ENCODE measurements around the gene CEACAM18. TPM values are rescaled to one million over a fixed set of nuclear protein-coding genes. Genes with fewer than 3 reads are reported as not detected.
"Not testable (repeated sequence)": the region's sequence is repeated elsewhere in the genome, so short reads cannot be mapped to it uniquely, and the experiment has no call there.

The CEACAM18 gene
- total RNA-seq, 2 donors from 2014 or later = not detected

GRCh38 chr19:51490676-51491075 lies 12.3 kb downstream of the CEACAM18 start:
- peak; percentile 28 for DNase-seq (ENCODE audit: low spot score)
- no peaks in the 10 kb centered on the region for H3K36me3 Mint-ChIP-seq
- no peak overlapping the region for H3K4me3 Mint-ChIP-seq
- no peaks in the 10 kb centered on the region for H3K4me1 Mint-ChIP-seq (ENCODE audit: low read depth in 2 of 2)
- no peak for ATAC-seq
- no peak overlapping the region for H3K27ac Mint-ChIP-seq
- peaks cover 23 to 28% of the 10 kb centered on the region in 2 donors for H3K27me3 Mint-ChIP-seq
- H3K9me3 Mint-ChIP-seq = peaks cover 10% of the 10 kb centered on the region

- Mint-ChIP-seq H3K27ac (no peak overlapping the region), H3K9me3 (peaks cover 6% of the 10 kb centered on the region), H3K36me3 (no peaks in the 10 kb centered on the region), H3K4me1 (ENCODE audit: low read depth in 2 of 2) (no peaks in the 10 kb centered on the region), H3K4me3 (no peak overlapping the region), H3K27me3 (peaks cover 22 to 24% of the 10 kb centered on the region in 2 donors)
- DNase-seq (ENCODE audit: low spot score) (peak; percentile 44), ATAC-seq (no peak)
These were observed 13.2 kb downstream of the CEACAM18 start for GRCh38 chr19:51491586-51491985.

- no peak for ATAC-seq
- H3K36me3 Mint-ChIP-seq = no peaks in the 10 kb centered on the region
- no peaks in the 10 kb centered on the region for H3K4me1 Mint-ChIP-seq (ENCODE audit: low read depth in 2 of 2)
- no peak overlapping the region for H3K4me3 Mint-ChIP-seq
- H3K27me3 Mint-ChIP-seq = peaks cover 22 to 23% of the 10 kb centered on the region in 2 donors
- DNase-seq (ENCODE audit: low spot score) = no peak
- no peak overlapping the region for H3K27ac Mint-ChIP-seq
- H3K9me3 Mint-ChIP-seq = peaks cover 6% of the 10 kb centered on the region
These were observed 15.4 kb downstream of the CEACAM18 start for GRCh38 chr19:51493776-51494175.

- Mint-ChIP-seq H3K27ac (no peak overlapping the region), H3K4me3 (no peak overlapping the region), H3K4me1 (ENCODE audit: low read depth in 2 of 2) (peaks cover 7 to 10% of the 10 kb centered on the region in 2 donors), H3K9me3 (peaks cover 6% of the 10 kb centered on the region), H3K36me3 (no peaks in the 10 kb centered on the region), H3K27me3 (peaks cover 16 to 23% of the 10 kb centered on the region in 2 donors)
- ATAC-seq = no peak
- no peak for DNase-seq (ENCODE audit: low spot score)
These were observed 19.3 kb downstream of the CEACAM18 start for GRCh38 chr19:51497666-51498065.

GRCh38 chr19:51500931-51501330 lies 22.6 kb downstream of the CEACAM18 start:
- ATAC-seq (peak in 1 of 2 donors; percentile 52), DNase-seq (ENCODE audit: low spot score) (peak; percentile 18)
- not testable (repeated sequence) for H3K36me3 Mint-ChIP-seq; H3K4me3 Mint-ChIP-seq; H3K4me1 Mint-ChIP-seq (ENCODE audit: low read depth in 2 of 2); H3K27me3 Mint-ChIP-seq; H3K9me3 Mint-ChIP-seq
- peak overlapping the region; percentile 36 to 57 for H3K27ac Mint-ChIP-seq

GRCh38 chr19:51501594-51502263 lies 23.4 kb downstream of the CEACAM18 start, which contains the start of gene SIGLEC12:
SIGLEC12 (minus strand) TSS chr19:51501800; CDS start chr19:51501733, 67 bp downstream.
- peak; percentile 63 for DNase-seq (ENCODE audit: low spot score)
- H3K4me3 Mint-ChIP-seq = peak within 1 kb of the TSS; percentile 66
- H3K4me1 Mint-ChIP-seq (ENCODE audit: low read depth in 2 of 2) = peaks cover 7 to 10% of the 10 kb centered on the region in 2 donors
- ATAC-seq = peak; percentile 51 to 56
- H3K27ac Mint-ChIP-seq = peak within 1 kb of the TSS; percentile 36 to 57
- H3K27me3 Mint-ChIP-seq = peaks cover 0 to 5% of the 10 kb centered on the region in 2 donors
- H3K9me3 Mint-ChIP-seq = peaks cover 5% of the 10 kb centered on the region
- no peaks in the 10 kb centered on the region for H3K36me3 Mint-ChIP-seq

- H3K27ac Mint-ChIP-seq = no peak overlapping the region
- no peak for DNase-seq (ENCODE audit: low spot score)
- peaks cover 0 to 2% of the 10 kb centered on the region in 2 donors for H3K27me3 Mint-ChIP-seq
- H3K4me3 Mint-ChIP-seq = no peak overlapping the region
- no peaks in the 10 kb centered on the region for H3K36me3 Mint-ChIP-seq
- H3K9me3 Mint-ChIP-seq = peaks cover 5% of the 10 kb centered on the region
- H3K4me1 Mint-ChIP-seq (ENCODE audit: low read depth in 2 of 2) = peaks cover 7 to 10% of the 10 kb centered on the region in 2 donors
- no peak for ATAC-seq
These were observed 25.0 kb downstream of the CEACAM18 start for GRCh38 chr19:51503286-51503817.

- Mint-ChIP-seq H3K27ac (no peak overlapping the region), H3K36me3 (no peaks in the 10 kb centered on the region), H3K9me3 (peaks cover 5% of the 10 kb centered on the region), H3K4me3 (no peak overlapping the region), H3K4me1 (ENCODE audit: low read depth in 2 of 2) (peaks cover 7 to 10% of the 10 kb centered on the region in 2 donors), H3K27me3 (no peaks in the 10 kb centered on the region)
- ATAC-seq (no peak), DNase-seq (ENCODE audit: low spot score) (peak; percentile 23)
These were observed 25.6 kb downstream of the CEACAM18 start for GRCh38 chr19:51503896-51504295.

- H3K9me3 Mint-ChIP-seq = peaks cover 5% of the 10 kb centered on the region
- no peak overlapping the region for H3K27ac Mint-ChIP-seq
- ATAC-seq (no peak), DNase-seq (ENCODE audit: low spot score) (peak; percentile 12)
- no peaks in the 10 kb centered on the region for H3K36me3 Mint-ChIP-seq
- H3K4me3 Mint-ChIP-seq = no peak overlapping the region
- H3K27me3 Mint-ChIP-seq = peaks cover 3 to 6% of the 10 kb centered on the region in 2 donors
- peaks cover 7 to 10% of the 10 kb centered on the region in 2 donors for H3K4me1 Mint-ChIP-seq (ENCODE audit: low read depth in 2 of 2)
These were observed 27.6 kb downstream of the CEACAM18 start for GRCh38 chr19:51505904-51506303.

GRCh38 chr19:51507192-51507591 lies 28.9 kb downstream of the CEACAM18 start:
- no peak overlapping the region for H3K4me3 Mint-ChIP-seq
- no peaks in the 10 kb centered on the region for H3K36me3 Mint-ChIP-seq
- peaks cover 5% of the 10 kb centered on the region for H3K9me3 Mint-ChIP-seq
- DNase-seq (ENCODE audit: low spot score) = no peak
- H3K27ac Mint-ChIP-seq = no peak overlapping the region
- peaks cover 6 to 19% of the 10 kb centered on the region in 2 donors for H3K27me3 Mint-ChIP-seq
- peaks cover 0 to 5% of the 10 kb centered on the region in 2 donors for H3K4me1 Mint-ChIP-seq (ENCODE audit: low read depth in 2 of 2)
- no peak for ATAC-seq

GRCh38 chr19:51507640-51508058 lies 29.3 kb downstream of the CEACAM18 start:
- DNase-seq (ENCODE audit: low spot score) (no peak), ATAC-seq (no peak)
- Mint-ChIP-seq H3K27ac (no peak overlapping the region), H3K4me3 (no peak overlapping the region), H3K27me3 (peaks cover 6 to 22% of the 10 kb centered on the region in 2 donors), H3K36me3 (no peaks in the 10 kb centered on the region), H3K9me3 (peaks cover 5% of the 10 kb centered on the region), H3K4me1 (ENCODE audit: low read depth in 2 of 2) (peaks cover 0 to 3% of the 10 kb centered on the region in 2 donors)

- H3K27ac Mint-ChIP-seq = no peak overlapping the region
- DNase-seq (ENCODE audit: low spot score) (no peak), ATAC-seq (no peak)
- H3K9me3 Mint-ChIP-seq = peaks cover 5% of the 10 kb centered on the region
- H3K4me3 Mint-ChIP-seq = no peak overlapping the region
- H3K27me3 Mint-ChIP-seq = peaks cover 6 to 26% of the 10 kb centered on the region in 2 donors
- H3K36me3 Mint-ChIP-seq = no peaks in the 10 kb centered on the region
- peaks cover 0 to 3% of the 10 kb centered on the region in 2 donors for H3K4me1 Mint-ChIP-seq (ENCODE audit: low read depth in 2 of 2)
These were observed 29.9 kb downstream of the CEACAM18 start for GRCh38 chr19:51508059-51508733.

GRCh38 chr19:51509823-51510660 lies 31.7 kb downstream of the CEACAM18 start:
- Mint-ChIP-seq H3K27me3 (peaks cover 6 to 37% of the 10 kb centered on the region in 2 donors), H3K4me1 (ENCODE audit: low read depth in 2 of 2) (peaks cover 0 to 3% of the 10 kb centered on the region in 2 donors), H3K36me3 (no peaks in the 10 kb centered on the region), H3K4me3 (no peak overlapping the region), H3K9me3 (no peaks in the 10 kb centered on the region), H3K27ac (no peak overlapping the region)
- peak in 1 of 2 donors; percentile 17 for ATAC-seq
- no peak for DNase-seq (ENCODE audit: low spot score)
